Islet precursor cell (in vitro differentiated cells): ENCODE measurements around the gene SPATA9.

Source experiments
- DNase-seq: peaks from one replicate; pipeline ENCODE4 v3.0.0-alpha.2; 2018

SPATA9 gene

GRCh38 chr5:95682891-95683290 is at the start of gene SPATA9:
Gene SPATA9 (minus strand): TSS chr5:95682991. CDS start chr5:95682854, 137 bp downstream.
- DNase-seq, result no peak

DNA sequence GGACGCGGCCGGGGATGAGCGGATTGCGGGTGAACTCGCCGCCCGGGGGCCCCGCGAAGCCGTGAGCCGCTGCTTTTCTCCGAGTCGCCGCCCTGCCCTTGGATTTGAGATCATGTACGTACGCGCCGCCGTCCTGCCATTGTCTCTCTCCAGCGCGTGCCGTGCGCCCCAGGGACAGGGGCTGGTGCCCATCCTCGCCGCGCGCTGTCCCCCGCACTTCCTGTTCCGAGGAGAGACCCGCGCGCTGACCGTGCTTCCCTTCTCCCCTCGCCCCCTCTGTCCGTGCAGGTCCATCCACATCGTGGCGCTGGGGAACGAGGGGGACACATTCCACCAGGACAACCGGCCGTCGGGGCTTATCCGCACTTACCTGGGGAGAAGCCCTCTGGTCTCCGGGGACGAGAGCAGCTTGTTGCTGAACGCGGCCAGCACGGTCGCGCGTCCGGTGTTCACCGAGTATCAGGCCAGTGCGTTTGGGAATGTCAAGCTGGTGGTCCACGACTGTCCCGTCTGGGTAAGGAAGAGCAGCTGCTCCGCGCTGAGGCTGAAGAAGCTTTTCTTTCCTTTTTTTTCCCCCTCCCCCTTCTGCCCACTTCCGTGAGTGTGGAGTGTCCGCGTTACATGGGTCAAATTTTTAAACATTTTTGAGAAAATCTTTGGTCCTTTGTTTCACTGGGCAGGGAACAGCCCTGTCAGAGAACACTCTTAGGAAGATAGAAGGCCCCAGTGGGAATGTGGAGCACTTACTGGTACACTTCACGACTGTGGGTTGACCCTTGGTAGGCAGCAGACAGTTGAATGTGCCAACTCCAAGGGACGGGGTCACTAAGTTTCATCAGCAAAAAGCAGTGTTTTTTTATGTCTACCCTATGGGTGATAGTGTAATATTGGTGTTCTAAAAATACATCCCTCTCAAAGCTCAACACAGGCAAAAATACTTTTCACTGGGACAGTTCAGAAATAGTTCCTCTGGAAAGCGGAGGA is 49.1 kb upstream of the SPATA9 start:
- peak; percentile 82 for DNase-seq

GRCh38 chr5:95730730-95731570 is 48.2 kb upstream of the SPATA9 start, which contains the start of gene RHOBTB3:
Gene RHOBTB3 (plus strand): TSS chr5:95731336. CDS start chr5:95731683, 347 bp downstream.
- peak; percentile 97 for DNase-seq

DNA sequence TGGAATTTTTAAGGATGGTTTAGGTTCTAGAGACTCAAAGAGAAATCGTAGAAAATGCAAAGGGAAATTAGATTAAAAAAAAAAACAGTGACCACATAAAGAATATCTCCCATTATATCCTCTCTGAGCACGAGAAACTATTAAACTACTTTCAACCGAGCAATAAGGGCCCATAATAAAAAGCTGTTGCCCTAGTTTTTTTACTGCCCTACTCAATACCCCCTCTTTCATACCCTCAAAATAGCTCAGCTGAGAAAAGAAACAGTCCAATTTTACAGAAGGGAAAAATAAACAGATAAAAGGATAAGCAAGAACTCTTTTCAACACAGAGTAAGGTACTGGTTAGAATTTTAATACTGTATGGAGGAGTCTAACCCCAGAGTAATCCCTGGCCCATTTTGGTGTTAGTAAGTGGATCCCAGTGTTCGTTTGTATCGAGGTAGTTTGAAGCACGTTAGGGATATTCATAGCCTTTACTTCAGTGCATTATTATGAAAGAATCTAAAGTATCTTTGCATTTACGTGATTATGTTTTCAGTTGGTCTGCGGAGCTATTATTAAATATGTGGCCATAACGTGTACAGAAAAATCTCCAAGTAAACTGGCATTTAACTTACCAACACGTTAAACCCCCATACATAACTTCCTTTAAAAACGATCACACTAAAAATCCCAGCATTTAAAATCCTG is 47.4 kb upstream of the SPATA9 start:
- DNase-seq, result no peak

GRCh38 chr5:95729115-95730010 is 46.6 kb upstream of the SPATA9 start:
- no peak for DNase-seq

- peak; percentile 76 for DNase-seq
These were observed 45.8 kb upstream of the SPATA9 start for GRCh38 chr5:95728494-95729114.

GRCh38 chr5:95727764-95728191 is 45.0 kb upstream of the SPATA9 start:
- no peak for DNase-seq

DNA sequence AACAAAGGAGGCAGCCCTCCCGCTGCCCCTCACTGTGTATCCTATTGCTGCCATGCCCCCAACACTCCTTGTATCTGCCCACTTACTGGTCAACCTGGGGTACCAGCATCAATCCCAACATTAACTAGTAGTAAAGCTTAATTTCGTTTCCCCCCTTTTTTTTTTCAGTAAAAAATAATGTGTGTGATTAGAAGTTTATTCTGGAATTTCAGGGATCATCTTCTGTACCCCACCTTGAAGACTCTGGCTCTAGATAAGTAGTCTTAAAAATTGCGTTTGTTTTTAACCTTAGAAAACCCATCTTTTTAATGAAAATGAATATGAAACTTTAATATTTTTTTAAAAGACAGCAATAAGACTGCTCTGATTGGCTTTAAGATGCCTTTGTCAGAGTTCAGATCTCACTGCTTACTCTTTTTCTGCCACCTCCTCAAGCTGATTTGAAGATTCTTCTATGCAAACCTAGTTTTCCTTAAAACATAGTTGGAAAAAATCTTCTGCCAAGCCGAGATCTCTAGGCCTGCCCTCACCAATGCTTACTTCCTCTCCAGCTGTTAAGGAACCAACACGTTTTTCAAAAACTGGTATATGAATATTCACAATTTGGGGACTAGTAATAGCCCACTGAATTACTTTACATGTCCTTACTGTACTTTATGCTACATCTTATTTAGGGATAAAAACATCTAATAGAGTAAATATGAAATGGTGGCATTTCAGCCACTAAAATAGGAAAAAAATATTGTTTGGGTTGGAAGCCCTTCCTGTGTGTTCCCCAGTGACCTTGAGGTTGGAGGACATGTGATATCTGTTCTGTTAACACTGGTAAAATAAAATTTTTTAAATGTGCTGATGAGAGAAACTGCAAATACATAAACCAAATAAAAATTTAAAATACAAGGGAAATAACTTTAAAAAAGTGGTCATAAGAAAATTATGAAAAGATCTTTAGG is 44.3 kb upstream of the SPATA9 start:
- DNase-seq, result no peak

- no peak for DNase-seq
These were observed 43.4 kb upstream of the SPATA9 start for GRCh38 chr5:95725937-95726810.

DNA sequence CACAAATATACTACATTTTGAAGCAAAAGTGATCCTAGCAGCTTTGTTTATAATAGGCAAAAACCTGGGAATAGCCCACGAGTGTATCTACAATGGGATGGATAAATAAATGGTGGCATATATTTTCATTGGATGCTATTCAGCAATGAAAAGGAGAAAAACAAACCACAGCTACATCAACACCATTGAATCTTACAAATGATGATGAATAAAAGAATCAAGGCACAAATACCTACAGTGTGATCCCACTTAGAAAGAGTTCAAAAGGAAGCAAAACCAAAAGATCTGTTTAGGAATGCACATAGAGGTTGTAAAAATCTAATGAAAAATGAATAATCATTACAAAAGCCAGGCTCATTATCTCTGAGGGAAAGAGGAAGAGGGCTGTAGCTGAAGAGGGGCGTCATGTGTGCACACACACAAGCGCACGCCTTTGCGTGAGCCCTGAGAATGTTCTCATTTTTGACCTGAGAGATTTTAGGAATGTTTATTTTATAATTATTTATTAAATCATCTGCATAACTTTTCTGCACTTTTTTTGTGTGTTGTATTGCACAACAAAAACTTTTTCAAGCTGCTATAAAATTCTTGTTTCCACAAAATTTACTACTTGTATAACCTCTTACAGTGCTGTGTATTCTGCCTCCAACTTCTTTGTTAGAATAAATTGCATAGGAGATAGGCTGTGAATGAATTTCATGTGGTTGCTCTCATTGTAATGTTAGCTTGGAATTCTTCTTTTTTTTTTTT is 42.5 kb upstream of the SPATA9 start:
- no peak for DNase-seq

- DNase-seq, result peak; percentile 88
These were observed 41.0 kb upstream of the SPATA9 start for GRCh38 chr5:95723632-95724369.

DNA sequence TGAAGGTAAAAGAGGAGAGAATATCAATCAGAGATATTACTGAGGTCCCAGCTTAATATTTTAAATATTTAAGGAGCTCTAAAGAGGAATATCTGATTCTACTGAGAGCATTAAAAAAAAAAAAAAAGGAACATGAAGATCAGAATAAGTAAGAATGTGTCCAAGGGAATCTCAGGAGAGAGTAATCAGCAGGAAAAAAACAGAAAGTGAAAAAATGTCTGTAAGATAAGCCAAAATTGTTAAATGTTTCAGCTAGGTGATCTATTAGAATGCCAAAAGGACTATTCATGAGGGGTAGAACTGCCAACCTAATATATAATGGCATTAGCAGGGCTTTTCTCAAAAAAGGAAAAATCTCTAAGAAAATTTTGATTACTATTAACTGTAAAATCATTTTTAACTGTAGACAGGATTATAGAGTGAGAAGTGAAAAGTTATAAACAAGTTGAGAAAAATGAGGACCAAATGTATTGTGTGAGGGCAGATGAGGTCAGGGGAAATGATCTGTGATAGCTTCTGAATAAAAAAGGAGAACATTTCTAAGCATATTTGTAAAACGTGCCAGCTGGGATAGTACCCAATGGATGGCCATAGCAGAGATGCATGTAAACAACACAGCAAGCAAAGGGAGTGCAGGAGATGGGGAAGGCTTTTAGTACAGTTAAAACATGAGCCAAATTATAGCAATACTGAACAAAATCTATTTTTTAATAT is 38.9 kb upstream of the SPATA9 start:
- DNase-seq, result no peak

DNA sequence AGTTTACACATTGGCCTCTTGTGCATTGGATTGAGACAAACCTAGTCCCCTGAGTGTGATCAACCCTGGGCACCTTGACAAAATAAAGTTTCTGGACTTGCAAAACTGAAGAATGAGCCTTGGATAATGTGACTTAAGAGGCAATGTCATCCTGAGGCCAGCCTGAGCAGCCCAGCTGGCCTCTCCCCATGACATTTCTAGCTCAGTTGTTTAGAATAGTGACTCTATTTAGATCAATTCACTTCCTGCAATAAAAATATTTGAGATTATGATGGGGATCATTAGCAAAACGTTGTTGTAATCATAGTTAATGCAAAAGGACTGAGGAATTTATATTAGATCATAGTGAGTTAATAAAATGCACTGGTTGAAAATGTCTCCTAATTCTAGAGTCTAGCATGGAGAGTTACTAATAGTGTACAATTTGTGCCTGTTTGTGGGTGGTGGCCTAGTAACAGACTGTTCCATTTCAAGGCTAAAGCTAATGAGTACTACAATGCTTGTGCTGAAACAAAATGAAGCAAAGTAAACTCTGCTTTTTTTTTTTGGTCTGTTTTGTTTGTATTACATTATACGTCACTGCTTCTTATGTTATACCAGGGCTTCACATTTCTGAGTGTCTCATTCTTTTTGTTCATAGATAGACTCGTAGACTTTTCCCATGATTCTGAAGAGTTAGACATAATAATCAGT is 37.4 kb upstream of the SPATA9 start:
- DNase-seq, result no peak

- DNase-seq, result no peak
These were observed 35.9 kb upstream of the SPATA9 start for GRCh38 chr5:95718738-95719137.

DNA sequence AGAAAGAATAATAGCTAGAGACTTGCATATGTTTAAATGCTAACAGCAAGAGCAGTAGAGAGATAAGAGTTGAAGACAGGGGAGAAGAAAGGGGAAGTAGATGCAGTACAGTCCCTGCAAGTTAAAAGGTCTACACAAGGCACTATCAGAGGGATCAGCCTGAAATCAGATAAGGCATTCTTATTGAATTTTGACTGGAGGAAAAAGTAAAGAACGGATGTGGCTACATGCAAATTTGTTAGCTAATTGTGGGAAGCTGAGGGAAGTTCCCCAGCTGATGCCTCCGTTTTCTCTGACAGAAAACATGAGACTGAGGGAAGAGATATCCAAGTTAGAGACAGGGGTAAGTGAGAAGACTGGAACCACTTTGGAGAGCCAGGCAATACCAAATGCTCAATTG is 35.4 kb upstream of the SPATA9 start:
- peak; percentile 69 for DNase-seq

DNA sequence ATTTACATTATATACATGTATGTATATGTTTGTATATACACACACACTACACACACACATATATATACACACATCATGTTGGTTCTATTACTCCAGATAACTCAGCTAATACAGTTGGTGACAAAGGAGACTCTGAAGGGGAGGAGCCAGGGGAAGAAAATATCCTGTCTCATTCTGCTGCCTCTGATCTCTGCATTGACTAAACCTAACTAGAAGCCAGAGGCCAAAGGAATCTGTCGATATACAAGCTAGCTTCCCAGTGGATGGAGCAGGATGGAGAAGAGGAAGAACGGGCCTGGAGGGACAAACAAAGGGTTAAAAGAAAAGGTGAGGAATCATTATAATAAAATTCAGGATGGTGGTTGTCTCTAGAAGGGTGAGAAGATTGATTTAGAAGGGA is 34.6 kb upstream of the SPATA9 start:
- no peak for DNase-seq
